RWPE1 (cell line): Measurements from ENCODE around the gene KCNS3.
A peak's percentile ranks its signal among the peaks of the same experiment; 100 is the strongest.

Experiments used
- CTCF ChIA-PET: fragments of 350-600 bp; sonication (Branson Sonifier 250); formaldehyde crosslinking; extraction: SDS; loops from one replicate; lab custom pipeline; 2021; lab: Yijun Ruan, JAX
- POLR2A ChIA-PET: fragments of 400-600 bp; formaldehyde crosslinking; extraction: SDS; loops from one replicate; lab custom pipeline; 2020; ENCODE audit warnings: antibody characterized with exemption; ENCODE audit not compliant: low non-redundant PET; lab: Yijun Ruan, JAX
- DNase-seq: peaks from one replicate; pipeline ENCODE4 v3.0.0; 2012; ENCODE audit warnings: low spot score
- H3K27ac ChIP-seq: fragments of 450-650 bp; 2 replicates; pipeline ENCODE4 v1.5.1; 2017
- TF ChIP-seq, protein P1 (sequence below): fragments of 450-650 bp; conservative IDR thresholded peaks from 2 replicates; pipeline ENCODE4 v1.5.1; 2017; ENCODE audit warnings: low read depth, mild to moderate bottlenecking

Gene KCNS3

DNA sequence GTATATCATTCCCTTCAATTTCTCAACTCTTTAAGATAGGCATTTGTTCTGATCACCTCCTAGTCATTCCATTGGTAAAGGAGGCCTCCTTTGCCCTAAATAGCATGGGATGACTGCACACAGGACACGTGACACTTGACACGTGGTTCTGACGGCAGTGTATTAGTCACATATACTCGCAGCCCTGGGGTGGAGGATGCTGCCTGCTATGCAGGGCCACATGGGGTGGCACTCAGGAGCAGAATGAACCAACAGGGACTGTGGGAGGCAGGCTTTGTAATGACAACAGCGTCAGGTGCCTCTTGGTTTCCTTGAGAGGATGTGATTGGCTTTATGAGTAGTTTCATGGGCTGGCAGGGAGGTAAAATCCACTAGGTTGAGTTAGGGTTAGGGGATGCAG is 9.3 kb upstream of the KCNS3 start:
- no peak overlapping the region for H3K27ac ChIP-seq
- CTCF ChIA-PET, result interaction anchor here (0.6 kb wide), 1 partner anchor 712 kb away, joined by 3 read pairs; no protein-coding TSS in a partner anchor
- peak; percentile 35 for DNase-seq
- TF ChIP-seq, protein P1, sequence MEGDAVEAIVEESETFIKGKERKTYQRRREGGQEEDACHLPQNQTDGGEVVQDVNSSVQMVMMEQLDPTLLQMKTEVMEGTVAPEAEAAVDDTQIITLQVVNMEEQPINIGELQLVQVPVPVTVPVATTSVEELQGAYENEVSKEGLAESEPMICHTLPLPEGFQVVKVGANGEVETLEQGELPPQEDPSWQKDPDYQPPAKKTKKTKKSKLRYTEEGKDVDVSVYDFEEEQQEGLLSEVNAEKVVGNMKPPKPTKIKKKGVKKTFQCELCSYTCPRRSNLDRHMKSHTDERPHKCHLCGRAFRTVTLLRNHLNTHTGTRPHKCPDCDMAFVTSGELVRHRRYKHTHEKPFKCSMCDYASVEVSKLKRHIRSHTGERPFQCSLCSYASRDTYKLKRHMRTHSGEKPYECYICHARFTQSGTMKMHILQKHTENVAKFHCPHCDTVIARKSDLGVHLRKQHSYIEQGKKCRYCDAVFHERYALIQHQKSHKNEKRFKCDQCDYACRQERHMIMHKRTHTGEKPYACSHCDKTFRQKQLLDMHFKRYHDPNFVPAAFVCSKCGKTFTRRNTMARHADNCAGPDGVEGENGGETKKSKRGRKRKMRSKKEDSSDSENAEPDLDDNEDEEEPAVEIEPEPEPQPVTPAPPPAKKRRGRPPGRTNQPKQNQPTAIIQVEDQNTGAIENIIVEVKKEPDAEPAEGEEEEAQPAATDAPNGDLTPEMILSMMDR, result no peak
- POLR2A ChIA-PET, result no interaction called here

DNA sequence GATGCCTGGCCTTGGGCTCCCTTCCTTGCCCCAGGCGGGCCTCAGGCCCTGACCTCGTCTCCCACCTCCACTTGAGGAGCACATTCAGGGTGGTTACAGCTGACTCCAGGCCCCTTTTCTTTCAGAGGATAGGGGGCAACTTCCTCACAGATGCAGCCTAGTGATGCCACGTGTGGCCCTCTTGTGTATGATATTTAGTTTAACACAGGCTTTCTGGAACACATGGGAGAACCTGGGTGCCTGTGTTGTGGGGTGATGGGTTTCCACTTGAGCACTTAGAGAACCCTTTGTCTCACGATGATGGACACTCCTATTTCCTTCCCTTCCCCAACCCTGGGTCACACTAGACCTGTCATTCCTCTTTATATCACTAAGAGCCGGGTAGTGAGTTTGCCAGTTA is 6.8 kb upstream of the KCNS3 start:
- ChIA-PET POLR2A (no interaction called here), CTCF (no interaction called here)
- TF ChIP-seq, protein P1, result no peak

DNA sequence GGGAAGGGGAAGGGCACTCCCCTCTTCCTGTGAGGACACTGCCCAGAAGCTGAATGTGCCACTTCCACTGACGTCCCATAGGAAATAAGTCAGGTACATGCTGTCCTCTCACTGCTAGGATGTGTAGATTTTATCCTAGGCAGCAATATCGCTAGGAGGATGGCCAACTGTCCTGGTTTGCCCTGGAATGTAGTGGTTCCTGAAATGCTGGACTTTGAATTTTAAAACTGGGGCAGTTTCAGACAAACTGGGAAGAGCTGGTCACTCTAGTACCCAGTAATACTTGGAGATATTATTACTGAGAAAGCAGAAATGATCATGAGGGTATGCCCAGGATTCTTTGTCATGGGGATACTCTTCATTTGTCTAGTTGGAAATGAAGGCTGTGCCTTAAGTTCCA is 5.4 kb upstream of the KCNS3 start:
- no peak overlapping the region for H3K27ac ChIP-seq
- TF ChIP-seq, protein P1, result no peak
- CTCF ChIA-PET, result interaction anchor here (0.6 to 1.0 kb wide), 2 partner anchors 21 to 28 kb away, joined by 3 read pairs; no protein-coding TSS in a partner anchor
- DNase-seq, result no peak
- POLR2A ChIA-PET, result no interaction called here

More for the DNA sequence above, 6.8 kb upstream of the KCNS3 start:
- H3K27ac ChIP-seq, result no peak overlapping the region
- DNase-seq, result no peak

DNA sequence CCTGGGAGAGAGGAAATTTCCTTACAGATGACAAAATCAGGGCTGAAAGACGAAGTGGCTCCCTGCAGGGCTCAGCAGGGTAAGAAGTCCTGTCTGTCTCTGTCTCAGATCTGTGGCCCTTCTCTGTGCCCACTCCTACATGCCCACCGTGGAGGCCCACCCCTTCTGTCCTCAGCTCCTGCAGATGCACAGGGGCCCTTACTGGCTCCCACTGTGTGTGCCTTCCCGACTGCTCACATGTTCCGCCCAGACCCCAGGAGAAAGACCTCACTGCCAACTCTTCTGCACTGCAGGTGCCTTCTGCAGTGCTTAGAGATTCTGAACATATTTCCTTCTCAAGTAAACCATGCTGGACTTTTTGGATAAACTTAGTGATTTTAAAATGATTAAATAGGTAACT is 1.9 kb upstream of the KCNS3 start:
- ChIA-PET CTCF (interaction anchor here (0.6 kb wide), 2 partner anchors 14 to 128 kb away, joined by 3 read pairs; no protein-coding TSS in a partner anchor), POLR2A (no interaction called here)
- TF ChIP-seq, protein P1, result no peak
- DNase-seq, result no peak
- no peak overlapping the region for H3K27ac ChIP-seq

DNA sequence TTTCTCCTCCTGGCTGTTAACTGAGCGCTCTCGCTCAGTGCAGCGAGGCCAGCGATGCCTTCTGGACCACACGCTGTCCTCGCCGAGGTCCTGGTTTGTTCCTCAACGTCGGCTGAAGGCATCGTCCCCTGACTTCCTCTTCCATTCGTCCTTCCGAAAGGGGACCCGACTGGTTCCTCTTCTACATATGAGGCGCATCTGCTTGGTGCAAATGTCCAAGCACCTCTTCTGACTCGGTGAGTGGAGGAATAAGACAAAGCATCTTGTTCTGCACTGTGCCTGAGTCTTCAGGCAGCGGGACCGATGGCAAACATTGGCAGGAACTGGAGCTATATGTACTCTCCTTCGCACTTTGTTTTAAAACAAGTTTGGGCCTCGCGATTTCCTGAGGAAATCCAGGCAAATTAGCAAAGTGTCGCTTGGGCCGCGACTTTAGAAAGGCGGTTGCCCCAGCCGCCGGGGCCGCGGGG is 621 bp upstream of the KCNS3 start:
- H3K27ac ChIP-seq, result peak overlapping the region; percentile 53
- CTCF ChIA-PET, result no interaction called here
- POLR2A ChIA-PET, result no interaction called here
- DNase-seq, result no peak
- TF ChIP-seq, protein P1, result no peak

DNA sequence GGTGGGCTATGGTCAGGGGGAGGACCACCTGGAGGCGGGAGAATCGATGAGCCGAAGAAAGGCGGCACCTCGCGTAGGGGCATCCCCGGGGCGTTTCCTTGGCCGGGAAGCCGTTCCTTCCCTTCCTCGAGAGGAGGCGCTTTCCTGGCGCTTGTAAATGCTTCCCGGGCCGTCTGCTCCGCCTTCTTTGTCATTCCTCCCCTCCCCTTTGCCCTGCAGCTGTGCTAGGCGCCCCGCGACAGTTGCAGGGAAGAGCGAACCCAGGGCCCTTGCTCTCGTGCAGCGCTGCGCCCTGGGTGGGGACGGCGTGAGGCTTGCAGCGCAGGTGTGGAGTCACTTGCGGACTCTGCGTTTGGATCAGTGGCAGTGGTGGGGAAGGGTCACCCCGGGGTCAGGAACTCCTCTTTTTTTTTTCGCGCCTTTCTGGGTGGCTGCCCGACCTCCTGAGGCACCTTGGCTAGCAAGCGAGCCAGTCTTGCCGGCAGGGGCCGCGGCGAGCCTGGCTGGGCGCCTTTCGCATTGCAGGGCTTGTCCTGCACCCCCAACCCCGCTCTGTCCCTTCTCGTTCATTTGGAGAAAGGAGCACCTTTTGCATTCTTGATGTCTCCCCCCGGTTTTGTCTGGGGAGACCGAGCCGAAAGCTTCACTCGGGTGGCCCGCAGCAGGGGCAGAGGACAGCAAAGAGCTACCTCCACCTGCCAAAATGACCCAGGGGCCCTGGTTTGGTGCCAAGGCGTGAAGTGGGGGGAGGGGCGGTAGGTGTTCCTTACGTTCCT is 858 bp downstream of the KCNS3 start:
- ChIA-PET CTCF (interaction anchor here (0.6 to 1.8 kb wide), 5 partner anchors 238 to 1565 kb away, joined by 3 to 5 read pairs (median 3); no protein-coding TSS in a partner anchor), POLR2A (no interaction called here)
- DNase-seq, result peak; percentile 59
- H3K27ac ChIP-seq, result peak overlapping the region; percentile 53
- TF ChIP-seq, protein P1, result peak; percentile 60
